Stomach (tissue), 9 donors: ENCODE measurements around the gene ELOA. TPM values are rescaled to one million over a fixed set of nuclear protein-coding genes. Genes with fewer than 3 reads are reported as not detected.

Source experiments
- DNase-seq, 2 donors: peaks; one replicate each; pipeline versions ENCODE4 v3.0.0 to v3.0.0-alpha.2; 2013 to 2019
- H3K27ac ChIP-seq, 5 donors: fragments of 200-600 bp in 4 of 5; sonication (generic) in 4 of 5; one replicate each; pipeline ENCODE4 v1.5.1; 2013 to 2019; ENCODE audit warnings: mild to moderate bottlenecking in 1 of 5, moderate library complexity in 1 of 5
- H3K27me3 ChIP-seq, 3 donors: fragments of 200-600 bp; sonication (generic); one replicate each; pipeline ENCODE4 v1.5.1; 2017 to 2019; ENCODE audit warnings: mixed run types in 1 of 3
- H3K36me3 ChIP-seq, 4 donors: fragments of 200-600 bp; sonication (generic); 1 replicate in 3 of 4; 2 replicates in 1 of 4; pipeline ENCODE4 v1.5.1; 2016 to 2019
- H3K4me1 ChIP-seq, 4 donors: fragments of 200-600 bp; sonication (generic); one replicate each; pipeline ENCODE4 v1.5.1; 2016 to 2019
- H3K4me3 ChIP-seq, 4 donors: fragments of 200-600 bp; sonication (generic) in 3 of 4; one replicate each; pipeline ENCODE4 v1.5.1; 2016 to 2019; ENCODE audit warnings: mild to moderate bottlenecking in 1 of 4
- H3K9me3 ChIP-seq, 4 donors: fragments of 200-600 bp; sonication (generic); one replicate each; pipeline ENCODE4 v1.5.1; 2016 to 2019
- CTCF ChIP-seq, 7 experiments: fragments of 450-650 bp in 4 of 7; fragments of 200-600 bp in 3 of 7; sonication (generic) in 3 of 7; IDR thresholded peaks; one replicate each; pipeline ENCODE4 v1.5.1; 2016 to 2019; ENCODE audit warnings: antibody characterized with exemption in 7 of 7, control low read depth in 2 of 7, mild to moderate bottlenecking in 1 of 7
- EP300 ChIP-seq: sonication (generic); formaldehyde crosslinking; IDR thresholded peaks from one replicate; pipeline ENCODE4 v1.6.1; 2017; ENCODE audit warnings: antibody characterized with exemption
- POLR2A ChIP-seq, 4 donors: fragments of 450-650 bp; IDR thresholded peaks; one replicate each; pipeline ENCODE4 v1.6.1; 2016; ENCODE audit warnings: antibody characterized with exemption in 4 of 4, control low read depth in 2 of 4, mild to moderate bottlenecking in 1 of 4, moderate library complexity in 1 of 4
- POLR2AphosphoS5 ChIP-seq, 3 donors: sonication (generic); formaldehyde crosslinking; IDR thresholded peaks; one replicate each; pipeline ENCODE4 v1.6.1; 2016; ENCODE audit warnings: antibody characterized with exemption in 3 of 3
- WGBS, 5 donors: extraction: QIAGEN DNeasy Blood & Tissue Kit in 3 of 5; methylation state at CpG; one replicate each; pipeline versions ENCODE4 v1.1.5 to v1.1.7; 2013 to 2018; 5-methylcytosine and 5-hydroxymethylcytosine counted together
- intact Hi-C: fragments of 100-400 bp; cut with DNase I; formaldehyde crosslinking; loops from one replicate; pipeline ENCODE4 v1.15.1; 2023; ENCODE audit warnings: low total_unique reads
- polyA plus RNA-seq, 3 donors: library from polyadenylated mRNA; stranded (reverse); fragments of 200-250 nt; gene quantifications; one replicate each; pipeline ENCODE4 v1.2.3, GENCODE V29; 2013
- total RNA-seq, 5 donors: library from RNA; depleted of rRNA; stranded (reverse); fragments of >200 nt; gene quantifications; one replicate each; pipeline versions ENCODE4 v1.1.0 to v1.2.3, GENCODE V29; 2014 to 2016
- donor health status: healthy with polysubstance abuse.
- donor health status: Bipolar disorder and iron deficiency.
- donor health status: healthy.

Gene ELOA
- total and polyA plus RNA-seq, 8 donors = 7.2 to 54.0 (median 26.0) TPM

- DNase-seq = no peak
- no peaks in the 10 kb centered on the region for H3K9me3 ChIP-seq
- intact Hi-C loops = no loop called here
- no peaks in the 10 kb centered on the region for H3K27me3 ChIP-seq
- 28 to 54% (median 31%) methylated on average over 6 of the region's 6 CpGs for WGBS, 5 donors
- peaks cover 73 to 90% (median 86%) of the 10 kb centered on the region in 4 donors for H3K36me3 ChIP-seq
- no peak for TF ChIP-seq EP300
- no peak for TF ChIP-seq POLR2AphosphoS5 (IDR thresholded peaks at IDR 0.05)
- TF ChIP-seq POLR2A (IDR thresholded peaks at IDR 0.05) = no peak
- TF ChIP-seq CTCF (IDR thresholded peaks at IDR 0.05) = no peak
- H3K4me1 ChIP-seq = peaks cover 40 to 80% (median 59%) of the 10 kb centered on the region in 4 donors
- peak overlapping the region in 1 of 5 donors; percentile 24 for H3K27ac ChIP-seq
- H3K4me3 ChIP-seq = peak overlapping the region in 1 of 4 donors; percentile 14
Observed at GRCh38 chr1:23696335-23696989, 46.8 kb upstream of the ELOA start.

GRCh38 chr1:23698466-23698865, 44.8 kb upstream of the ELOA start:
- TF ChIP-seq POLR2A (IDR thresholded peaks at IDR 0.05) (no peak), EP300 (no peak), POLR2AphosphoS5 (IDR thresholded peaks at IDR 0.05) (no peak), CTCF (IDR thresholded peaks at IDR 0.05) (no peak)
- no peak for DNase-seq
- H3K36me3 ChIP-seq = peaks cover 78 to 99% (median 94%) of the 10 kb centered on the region in 4 donors
- intact Hi-C loops = no loop called here
- H3K27ac ChIP-seq = no peak overlapping the region
- H3K4me1 ChIP-seq = peaks cover 31 to 76% (median 51%) of the 10 kb centered on the region in 4 donors
- WGBS, 5 donors = 32 to 76% (median 43%) methylated on average over 5 of the region's 5 CpGs
- H3K9me3 ChIP-seq = no peaks in the 10 kb centered on the region
- no peaks in the 10 kb centered on the region for H3K27me3 ChIP-seq
- H3K4me3 ChIP-seq = no peak overlapping the region

- 48 to 74% (median 62%) methylated on average over 7 of the region's 7 CpGs for WGBS, 5 donors
- H3K27me3 ChIP-seq = no peaks in the 10 kb centered on the region
- no peak for DNase-seq
- no peaks in the 10 kb centered on the region for H3K9me3 ChIP-seq
- H3K27ac ChIP-seq = no peak overlapping the region
- TF ChIP-seq POLR2A (IDR thresholded peaks at IDR 0.05) (no peak), EP300 (no peak), CTCF (IDR thresholded peaks at IDR 0.05) (no peak), POLR2AphosphoS5 (IDR thresholded peaks at IDR 0.05) (no peak)
- no peak overlapping the region for H3K4me3 ChIP-seq
- peaks cover 69 to 94% (median 88%) of the 10 kb centered on the region in 4 donors for H3K36me3 ChIP-seq
- peaks cover 26 to 73% (median 47%) of the 10 kb centered on the region in 4 donors for H3K4me1 ChIP-seq
- intact Hi-C loops = no loop called here
Observed at GRCh38 chr1:23699280-23700179, 43.7 kb upstream of the ELOA start.

- WGBS, 5 donors = 93 to 98% (median 96%) methylated on average over 2 of the region's 2 CpGs
- intact Hi-C loops = no loop called here
- H3K36me3 ChIP-seq = peaks cover 58 to 84% (median 78%) of the 10 kb centered on the region in 4 donors
Observed at GRCh38 chr1:23701310-23701709, 42.0 kb upstream of the ELOA start.

More at GRCh38 chr1:23701310-23701709, 42.0 kb upstream of the ELOA start:
- Histone ChIP-seq H3K4me3 (no peak overlapping the region), H3K9me3 (no peaks in the 10 kb centered on the region), H3K4me1 (peaks cover 26 to 71% (median 45%) of the 10 kb centered on the region in 4 donors), H3K27me3 (no peaks in the 10 kb centered on the region), H3K27ac (peak overlapping the region in 4 of 5 donors; percentile 10 to 47 (median 18))
- TF ChIP-seq POLR2A (IDR thresholded peaks at IDR 0.05) = no peak
- TF ChIP-seq POLR2AphosphoS5 (IDR thresholded peaks at IDR 0.05) = no peak
- TF ChIP-seq CTCF (IDR thresholded peaks at IDR 0.05) = no peak
- no peak for TF ChIP-seq EP300
- DNase-seq = no peak
